ENCODE data around the gene HOXA11.

DNA sequence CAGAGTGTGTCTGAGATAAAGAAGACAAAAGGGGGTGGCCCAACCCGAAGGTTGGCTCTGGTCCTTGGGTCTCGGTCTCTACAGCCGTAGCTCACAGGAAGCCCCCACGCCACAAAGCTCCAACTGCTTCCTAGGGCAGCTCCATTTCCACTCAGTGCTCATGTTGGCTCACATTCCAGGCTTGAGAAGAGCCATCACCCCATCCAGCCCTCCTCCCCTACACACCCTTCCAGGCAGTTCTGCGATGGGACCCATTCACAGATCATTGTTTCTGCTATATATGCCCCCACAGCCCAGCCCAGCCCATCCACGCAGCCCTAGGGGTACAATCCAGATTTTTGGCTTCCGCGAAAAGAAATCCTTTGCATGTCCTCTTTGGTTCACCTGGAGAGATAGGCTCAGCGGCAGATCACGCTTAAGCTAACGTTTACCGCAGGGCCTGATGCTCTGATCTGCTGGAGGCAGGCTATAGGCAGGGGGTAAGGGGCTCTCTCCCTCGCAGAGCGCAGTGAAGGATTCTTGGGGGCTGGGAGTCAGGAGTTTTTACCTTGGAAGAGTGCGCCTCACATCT lies 6.2 kb upstream of the HOXA11 start:
- TF ChIP-seq, protein P1, sequence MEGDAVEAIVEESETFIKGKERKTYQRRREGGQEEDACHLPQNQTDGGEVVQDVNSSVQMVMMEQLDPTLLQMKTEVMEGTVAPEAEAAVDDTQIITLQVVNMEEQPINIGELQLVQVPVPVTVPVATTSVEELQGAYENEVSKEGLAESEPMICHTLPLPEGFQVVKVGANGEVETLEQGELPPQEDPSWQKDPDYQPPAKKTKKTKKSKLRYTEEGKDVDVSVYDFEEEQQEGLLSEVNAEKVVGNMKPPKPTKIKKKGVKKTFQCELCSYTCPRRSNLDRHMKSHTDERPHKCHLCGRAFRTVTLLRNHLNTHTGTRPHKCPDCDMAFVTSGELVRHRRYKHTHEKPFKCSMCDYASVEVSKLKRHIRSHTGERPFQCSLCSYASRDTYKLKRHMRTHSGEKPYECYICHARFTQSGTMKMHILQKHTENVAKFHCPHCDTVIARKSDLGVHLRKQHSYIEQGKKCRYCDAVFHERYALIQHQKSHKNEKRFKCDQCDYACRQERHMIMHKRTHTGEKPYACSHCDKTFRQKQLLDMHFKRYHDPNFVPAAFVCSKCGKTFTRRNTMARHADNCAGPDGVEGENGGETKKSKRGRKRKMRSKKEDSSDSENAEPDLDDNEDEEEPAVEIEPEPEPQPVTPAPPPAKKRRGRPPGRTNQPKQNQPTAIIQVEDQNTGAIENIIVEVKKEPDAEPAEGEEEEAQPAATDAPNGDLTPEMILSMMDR (IDR thresholded peaks at IDR 0.05; ENCODE audit: low read length), result no peak
- no peak for TF ChIP-seq EZH2 (IDR thresholded peaks at IDR 0.05; ENCODE audit: borderline replicate concordance, low read length)

Measured in OCI-LY1 (cell line).